Coronary artery (tissue), 2 donors: ENCODE data around the gene MED12L.

Source experiments
- DNase-seq: peaks from one replicate; pipeline ENCODE4 v3.0.0-alpha.2; 2017; ENCODE audit warnings: low spot score
- H3K27ac ChIP-seq, 2 donors: fragments of 200-600 bp; sonication (generic); one replicate each; pipeline ENCODE4 v1.5.1; 2016 to 2019
- H3K4me3 ChIP-seq: fragments of 200-600 bp; sonication (generic); 2 replicates; pipeline ENCODE4 v1.5.1; 2016; ENCODE audit warnings: mild to moderate bottlenecking, moderate library complexity
- TF ChIP-seq, protein P1 (sequence below): fragments of 200-600 bp; sonication (generic); IDR thresholded peaks from one replicate; pipeline ENCODE4 v1.5.1; 2019; ENCODE audit warnings: antibody characterized with exemption

MED12L gene

DNA sequence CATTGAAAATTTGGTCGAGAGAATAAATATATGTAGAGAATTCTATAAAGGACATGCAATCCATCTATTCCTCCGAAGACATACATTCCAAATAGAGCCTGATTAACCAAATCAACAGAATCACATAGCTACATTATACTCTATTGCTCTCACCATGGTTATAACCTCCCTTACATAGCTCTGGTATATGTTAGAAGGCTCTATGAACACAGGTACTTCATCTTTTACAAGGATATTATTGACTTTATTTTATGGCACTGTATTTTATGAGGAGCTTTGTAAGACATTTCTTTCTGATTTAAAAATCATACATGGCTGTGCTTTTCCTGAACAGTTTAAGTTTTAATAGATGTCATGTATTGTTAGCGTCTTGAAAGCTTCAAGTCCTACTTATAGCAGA lies 370.6 kb downstream of the MED12L start:
- no peak for DNase-seq
- Histone ChIP-seq H3K4me3 (no peak overlapping the region), H3K27ac (no peak overlapping the region)
- TF ChIP-seq, protein P1, sequence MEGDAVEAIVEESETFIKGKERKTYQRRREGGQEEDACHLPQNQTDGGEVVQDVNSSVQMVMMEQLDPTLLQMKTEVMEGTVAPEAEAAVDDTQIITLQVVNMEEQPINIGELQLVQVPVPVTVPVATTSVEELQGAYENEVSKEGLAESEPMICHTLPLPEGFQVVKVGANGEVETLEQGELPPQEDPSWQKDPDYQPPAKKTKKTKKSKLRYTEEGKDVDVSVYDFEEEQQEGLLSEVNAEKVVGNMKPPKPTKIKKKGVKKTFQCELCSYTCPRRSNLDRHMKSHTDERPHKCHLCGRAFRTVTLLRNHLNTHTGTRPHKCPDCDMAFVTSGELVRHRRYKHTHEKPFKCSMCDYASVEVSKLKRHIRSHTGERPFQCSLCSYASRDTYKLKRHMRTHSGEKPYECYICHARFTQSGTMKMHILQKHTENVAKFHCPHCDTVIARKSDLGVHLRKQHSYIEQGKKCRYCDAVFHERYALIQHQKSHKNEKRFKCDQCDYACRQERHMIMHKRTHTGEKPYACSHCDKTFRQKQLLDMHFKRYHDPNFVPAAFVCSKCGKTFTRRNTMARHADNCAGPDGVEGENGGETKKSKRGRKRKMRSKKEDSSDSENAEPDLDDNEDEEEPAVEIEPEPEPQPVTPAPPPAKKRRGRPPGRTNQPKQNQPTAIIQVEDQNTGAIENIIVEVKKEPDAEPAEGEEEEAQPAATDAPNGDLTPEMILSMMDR = no peak

DNA sequence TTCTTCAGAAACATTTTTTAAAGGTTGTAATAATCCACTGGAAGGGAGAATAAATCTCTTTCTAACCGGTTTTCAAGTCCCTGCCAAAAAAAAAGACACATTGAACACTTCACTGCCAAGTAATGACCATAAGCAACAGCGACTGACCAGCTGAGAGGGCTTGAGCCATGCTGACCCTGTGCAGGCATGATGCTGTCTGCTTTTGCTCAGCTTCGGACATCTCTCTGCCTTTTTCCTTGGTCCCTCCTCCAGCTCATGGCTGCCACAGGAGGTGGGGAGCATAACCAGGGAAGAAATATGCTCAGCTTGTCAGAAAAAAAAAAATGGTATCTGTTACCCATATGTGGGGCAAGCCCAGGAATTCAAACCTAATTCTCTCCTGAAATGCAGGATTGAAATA lies 373.9 kb downstream of the MED12L start:
- DNase-seq = no peak

DNA sequence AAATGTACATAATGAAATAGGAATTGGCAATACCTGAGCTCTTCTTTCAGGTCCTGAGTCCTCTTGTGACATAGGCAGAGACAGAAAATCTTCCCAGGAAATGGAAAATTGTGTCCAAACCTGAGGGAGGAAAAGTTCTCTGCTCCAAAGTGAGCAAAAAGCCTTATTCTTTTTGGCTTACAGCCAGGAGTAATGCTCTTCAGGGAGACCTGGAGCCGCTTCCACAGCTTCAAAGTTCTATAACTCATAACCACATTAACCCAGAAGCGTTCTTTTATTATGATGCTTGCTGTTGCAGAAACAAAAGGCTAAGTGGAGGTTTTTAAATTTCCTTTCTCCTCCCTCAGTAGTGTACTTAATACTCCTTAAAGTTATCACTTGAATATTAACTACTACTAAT lies 374.8 kb downstream of the MED12L start:
- peak overlapping the region; percentile 67 for H3K4me3 ChIP-seq
- no peak overlapping the region for H3K27ac ChIP-seq
- TF ChIP-seq, protein P1 = no peak
- DNase-seq = no peak

More for the DNA sequence above, 373.9 kb downstream of the MED12L start:
- Histone ChIP-seq H3K4me3 (no peak overlapping the region), H3K27ac (no peak overlapping the region)
- TF ChIP-seq, protein P1 = no peak

DNA sequence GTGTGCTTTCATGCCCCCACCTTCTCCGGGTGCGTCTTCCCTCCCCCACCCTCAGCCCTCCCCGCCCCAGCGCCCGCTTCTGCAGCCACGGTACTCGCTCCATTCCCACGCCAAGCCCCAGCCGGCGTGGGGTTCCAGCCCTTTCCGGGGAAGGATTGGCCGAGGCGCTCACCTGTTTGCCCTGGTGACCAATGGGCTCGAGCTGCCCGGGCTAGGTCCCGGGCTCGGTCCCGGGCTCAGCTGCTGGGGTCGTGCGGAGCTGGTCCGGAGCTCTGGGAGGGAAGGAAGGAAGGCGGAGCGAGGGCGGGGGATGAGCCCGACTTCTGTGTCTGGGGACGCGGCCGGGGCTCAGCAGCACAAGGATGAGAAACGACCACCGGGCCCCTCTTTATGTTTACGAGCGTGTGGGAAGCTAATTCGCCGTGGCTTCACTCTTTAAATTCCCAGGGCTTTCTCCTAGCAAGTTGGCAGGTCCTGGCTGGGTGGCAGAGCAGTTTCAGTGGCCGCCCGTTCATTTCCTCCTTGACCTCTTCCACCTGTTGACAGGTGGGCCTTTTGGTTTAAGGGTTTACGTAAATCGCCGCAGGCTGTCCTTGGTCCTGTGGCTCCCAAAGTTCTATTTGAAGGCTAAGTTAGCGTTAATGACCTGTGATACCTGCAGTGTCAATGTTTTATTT lies 375.4 kb downstream of the MED12L start, which contains the start of gene IGSF10:
TSS of gene IGSF10 (minus strand) at position 288 of the 677 bp plus-strand sequence. CDS start 2,352 bp downstream, outside the sequence.
- peak within 1 kb of the TSS; percentile 67 for H3K4me3 ChIP-seq
- TF ChIP-seq, protein P1 = no peak
- H3K27ac ChIP-seq = no peak within 1 kb of the TSS
- DNase-seq = no peak

DNA sequence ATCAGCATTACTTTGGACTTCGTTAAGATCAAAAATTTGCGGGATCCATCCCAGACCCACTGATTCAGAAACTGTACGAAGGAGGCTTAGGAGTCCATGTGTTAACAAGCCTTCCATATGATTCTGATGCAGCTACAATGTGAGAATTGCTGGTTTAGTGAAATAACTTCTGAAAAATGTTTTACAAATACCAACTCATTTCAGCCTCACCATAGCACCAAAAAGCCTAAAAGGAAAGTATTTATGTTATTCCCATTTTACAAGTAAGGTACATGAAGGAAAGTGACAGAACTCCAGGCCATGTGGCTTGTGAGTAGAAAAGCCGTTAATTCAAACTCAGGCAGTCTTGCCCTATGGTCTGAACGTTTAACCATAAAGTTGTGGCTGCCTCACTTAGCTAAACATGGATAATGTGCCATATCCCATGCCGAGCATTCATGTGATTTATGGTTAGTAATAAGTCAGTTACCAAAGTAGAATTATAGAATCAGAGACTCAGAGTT lies 376.9 kb downstream of the MED12L start:
- no peak overlapping the region for H3K4me3 ChIP-seq
- H3K27ac ChIP-seq = no peak overlapping the region
- TF ChIP-seq, protein P1 = no peak
- DNase-seq = no peak

DNA sequence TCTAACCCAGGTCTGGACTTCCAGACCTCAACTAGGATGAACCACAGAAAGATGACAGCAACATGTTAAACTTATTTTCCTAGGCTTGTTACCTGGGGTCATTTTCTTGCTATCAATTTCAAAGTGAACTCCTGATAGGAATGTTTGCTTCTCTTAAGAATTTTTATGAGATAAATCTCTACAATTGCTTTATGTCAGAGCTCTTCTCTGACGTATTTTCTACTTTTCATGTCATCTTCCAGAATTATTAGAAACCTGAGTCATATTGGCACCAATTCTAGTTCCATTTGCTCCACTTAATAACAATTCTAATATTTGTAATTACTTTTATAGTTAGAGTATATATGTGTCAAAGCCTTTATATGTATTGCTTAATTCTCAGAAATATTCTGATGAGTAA lies 377.5 kb downstream of the MED12L start:
- Histone ChIP-seq H3K27ac (no peak overlapping the region), H3K4me3 (no peak overlapping the region)
- no peak for DNase-seq
- TF ChIP-seq, protein P1 = no peak

DNA sequence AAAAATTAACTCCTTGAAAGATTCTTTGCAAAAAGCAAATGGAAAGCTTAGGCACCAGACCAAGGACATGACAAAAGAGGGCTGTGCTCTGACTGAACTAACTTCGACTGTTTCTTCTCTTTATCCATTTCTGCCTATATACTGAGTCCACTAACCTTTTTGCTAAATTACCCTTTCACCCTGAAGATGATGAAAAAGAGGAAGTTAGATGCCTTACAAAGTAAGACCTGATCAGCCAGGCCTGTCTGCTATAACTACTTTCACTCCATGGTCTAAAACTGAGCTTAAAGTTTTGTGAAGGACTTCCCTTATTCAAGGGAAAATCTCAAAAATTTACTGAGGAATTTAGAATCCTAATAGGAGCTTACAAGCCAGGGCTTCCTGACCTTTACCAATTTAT lies 381.6 kb downstream of the MED12L start:
- TF ChIP-seq, protein P1 = no peak
- no peak overlapping the region for H3K4me3 ChIP-seq
- no peak for DNase-seq
- H3K27ac ChIP-seq = no peak overlapping the region
